ENCODE measurements around the gene ZNF70. TPM values are rescaled to one million over a fixed set of nuclear protein-coding genes. Genes with fewer than 3 reads are reported as not detected.

ZNF70 gene
- total RNA-seq, 1 experiment from 2014 or later: 3.2 TPM

- TF ChIP-seq POLR2AphosphoS5 (IDR thresholded peaks at IDR 0.05; ENCODE audit: low read depth, low read length): peak; percentile 84
- no peak for TF ChIP-seq EZH2phosphoT487 (IDR thresholded peaks at IDR 0.05; ENCODE audit: borderline replicate concordance)
- TF ChIP-seq ELF1 (IDR thresholded peaks at IDR 0.05; ENCODE audit: borderline replicate concordance, low read depth): no peak
- TF ChIP-seq SRF (IDR thresholded peaks at IDR 0.05; ENCODE audit: low read depth): no peak
- TF ChIP-seq SIN3A (IDR thresholded peaks at IDR 0.05; ENCODE audit: low read depth): peak; percentile 47; the same call in 1 of the 2 replicates
- no peak for TF ChIP-seq JUND (IDR thresholded peaks at IDR 0.05)
- peak; percentile 75 for TF ChIP-seq ZFX (IDR thresholded peaks at IDR 0.05)
These were observed 17.0 kb upstream of the ZNF70 start, which contains the start of gene CHCHD10 (continued) for GRCh38 chr22:23767673-23768548.

- ChIA-PET POLR2A (interaction anchor here (1.1 to 2.2 kb wide), 2 partner anchors 10 to 16 kb away, joined by 3 to 6 read pairs; no protein-coding TSS in a partner anchor), CTCF (interaction anchor here (1.5 kb wide), 2 partner anchors 11 to 82 kb away, joined by 7 to 8 read pairs; no protein-coding TSS in a partner anchor), RAD21 (ENCODE audit: low non-redundant PET in 1 of 2, low total read pairs in 2 of 2, uncharacterized antibody in 2 of 2, unreplicated experiment in 2 of 2) (interaction anchor here in 1 of 2 experiments (0.6 kb wide), 1 partner anchor 44 kb away, joined by 3 read pairs; no protein-coding TSS in a partner anchor)
- H3K27me3 ChIP-seq (ENCODE audit: insufficient read depth, low read length): no peaks in the 10 kb centered on the region
- peaks cover 23 to 68% of the 10 kb centered on the region in 2 experiments for H3K4me1 ChIP-seq (ENCODE audit: control insufficient read depth in 1 of 2, insufficient read depth in 2 of 2, low read length in 2 of 2)
- peak overlapping the region; percentile 93 for H3K9ac ChIP-seq (ENCODE audit: low read length)
- DNase-seq (ENCODE audit: low read depth, low spot score): no peak
- no peaks in the 10 kb centered on the region for H3K9me2 ChIP-seq (ENCODE audit: insufficient read depth)
- peaks cover 9 to 20% of the 10 kb centered on the region in 2 experiments; a peak in 3 of 4 replicates for H3K36me3 ChIP-seq (ENCODE audit: control insufficient read depth in 1 of 2, insufficient read depth in 2 of 2, low read length in 2 of 2)
- H3K4me2 ChIP-seq (ENCODE audit: low read length): peak overlapping the region; percentile 100
- ATAC-seq: peak; percentile 6; the same call in 1 of the 2 replicates
- intact Hi-C loops (cut with micrococcal nuclease): loop anchor here (2.0 to 10.0 kb wide), 3 partner anchors 80 to 224 kb away; no protein-coding TSS in a partner anchor
- H3K27ac ChIP-seq (ENCODE audit: low read depth, low read length): peak overlapping the region; percentile 89
- TF ChIP-seq, protein P1, sequence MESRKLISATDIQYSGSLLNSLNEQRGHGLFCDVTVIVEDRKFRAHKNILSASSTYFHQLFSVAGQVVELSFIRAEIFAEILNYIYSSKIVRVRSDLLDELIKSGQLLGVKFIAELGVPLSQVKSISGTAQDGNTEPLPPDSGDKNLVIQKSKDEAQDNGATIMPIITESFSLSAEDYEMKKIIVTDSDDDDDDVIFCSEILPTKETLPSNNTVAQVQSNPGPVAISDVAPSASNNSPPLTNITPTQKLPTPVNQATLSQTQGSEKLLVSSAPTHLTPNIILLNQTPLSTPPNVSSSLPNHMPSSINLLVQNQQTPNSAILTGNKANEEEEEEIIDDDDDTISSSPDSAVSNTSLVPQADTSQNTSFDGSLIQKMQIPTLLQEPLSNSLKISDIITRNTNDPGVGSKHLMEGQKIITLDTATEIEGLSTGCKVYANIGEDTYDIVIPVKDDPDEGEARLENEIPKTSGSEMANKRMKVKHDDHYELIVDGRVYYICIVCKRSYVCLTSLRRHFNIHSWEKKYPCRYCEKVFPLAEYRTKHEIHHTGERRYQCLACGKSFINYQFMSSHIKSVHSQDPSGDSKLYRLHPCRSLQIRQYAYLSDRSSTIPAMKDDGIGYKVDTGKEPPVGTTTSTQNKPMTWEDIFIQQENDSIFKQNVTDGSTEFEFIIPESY (IDR thresholded peaks at IDR 0.05; ENCODE audit: extremely low read depth, insufficient replicate concordance, low read length): no peak
- TF ChIP-seq POLR2A (IDR thresholded peaks at IDR 0.05; ENCODE audit: borderline replicate concordance, extremely low read depth, insufficient read depth, insufficient read length) (no peak), SP1 (IDR thresholded peaks at IDR 0.05; ENCODE audit: low read depth) (no peak), SIN3A (IDR thresholded peaks at IDR 0.05; ENCODE audit: low read depth) (no peak)
- H3K4me3 ChIP-seq (replicated peaks in 1 of 2; ENCODE audit: low read depth in 1 of 2, low read length in 2 of 2): peak overlapping the region; percentile 73 to 86
- H4K20me1 ChIP-seq (ENCODE audit: insufficient read depth): no peaks in the 10 kb centered on the region
- H3K9me3 ChIP-seq (ENCODE audit: control insufficient read depth in 1 of 2, insufficient read depth in 1 of 2, low read depth in 1 of 2, low read length in 2 of 2): no peaks in the 10 kb centered on the region
- no TSS peak for BruUV-seq (replicated peaks)
- H3K79me2 ChIP-seq (ENCODE audit: insufficient read depth, low read length): peaks cover 35% of the 10 kb centered on the region
- H2AFZ ChIP-seq (ENCODE audit: low read depth, low read length, poor library complexity, severe bottlenecking): no peak overlapping the region
These were observed 16.4 kb upstream of the ZNF70 start for GRCh38 chr22:23767303-23767672.
